OCI-M1 (cell line): Measurements from ENCODE around the gene PAK5.

Source experiments
- DNase-seq: peaks from one replicate; lab custom pipeline; 2025; lab: John Stamatoyannopoulos, UW

PAK5 gene

GRCh38 chr20:9789131-9789530 is 49.7 kb downstream of the PAK5 start:
- DNase-seq, result no peak

GRCh38 chr20:9775176-9775575 is 63.7 kb downstream of the PAK5 start:
- no peak for DNase-seq

DNA sequence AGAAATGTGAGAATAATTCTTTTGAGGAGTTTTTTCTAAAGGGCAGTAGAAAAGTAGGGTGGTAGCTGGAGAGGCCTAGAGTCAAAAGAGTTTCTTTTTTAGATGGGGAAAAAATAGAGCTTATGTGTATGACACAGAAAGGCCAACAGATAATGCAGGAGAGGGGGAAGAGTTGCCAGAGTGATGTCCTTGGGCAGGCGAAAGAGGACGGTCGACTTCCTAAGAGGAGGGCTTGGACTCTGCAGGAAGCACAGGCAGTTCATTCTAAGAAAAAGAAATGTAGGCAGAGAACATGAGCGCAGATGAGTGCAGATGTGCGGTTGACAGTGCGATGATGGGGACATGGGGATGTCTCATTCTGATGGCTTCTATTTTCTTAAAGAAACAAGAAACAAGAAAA is 68.9 kb downstream of the PAK5 start:
- DNase-seq, result no peak

DNA sequence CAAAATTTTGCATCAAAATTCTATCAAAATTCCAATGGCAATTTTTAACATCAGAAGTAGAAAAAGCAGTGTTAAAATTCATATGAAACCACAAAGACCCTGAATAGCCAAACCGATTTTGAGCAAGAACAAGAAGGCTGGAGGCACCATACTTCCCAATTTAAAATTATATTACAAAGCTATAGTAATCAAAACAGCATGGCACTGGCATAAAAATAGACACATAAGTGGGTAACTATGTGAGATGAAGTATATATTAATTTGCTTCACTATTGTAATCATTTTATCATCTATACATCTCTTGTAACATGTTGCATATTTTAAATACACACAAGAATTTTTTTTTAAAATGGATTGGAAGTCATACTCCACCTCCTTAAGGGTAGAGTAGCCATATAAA is 77.4 kb downstream of the PAK5 start:
- no peak for DNase-seq

DNA sequence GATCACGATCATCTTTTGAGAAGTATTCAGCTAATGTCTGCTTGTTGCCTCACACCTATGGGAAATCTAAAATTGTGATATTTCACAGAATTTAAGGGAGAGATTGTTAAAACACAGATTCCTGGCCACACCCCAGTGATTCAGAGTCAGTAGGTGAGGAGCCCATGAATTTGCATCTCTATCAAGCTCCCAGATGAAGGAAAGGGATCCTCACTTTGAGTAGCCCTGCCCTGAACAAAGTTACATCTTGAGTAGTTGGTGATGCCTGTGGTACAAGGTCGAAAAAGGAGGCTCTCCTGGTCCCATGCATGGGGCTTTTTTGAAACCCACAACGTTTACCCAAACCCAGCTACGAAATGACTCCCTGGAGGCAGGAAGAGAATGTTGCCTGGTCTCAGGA is 79.5 kb downstream of the PAK5 start:
- no peak for DNase-seq

DNA sequence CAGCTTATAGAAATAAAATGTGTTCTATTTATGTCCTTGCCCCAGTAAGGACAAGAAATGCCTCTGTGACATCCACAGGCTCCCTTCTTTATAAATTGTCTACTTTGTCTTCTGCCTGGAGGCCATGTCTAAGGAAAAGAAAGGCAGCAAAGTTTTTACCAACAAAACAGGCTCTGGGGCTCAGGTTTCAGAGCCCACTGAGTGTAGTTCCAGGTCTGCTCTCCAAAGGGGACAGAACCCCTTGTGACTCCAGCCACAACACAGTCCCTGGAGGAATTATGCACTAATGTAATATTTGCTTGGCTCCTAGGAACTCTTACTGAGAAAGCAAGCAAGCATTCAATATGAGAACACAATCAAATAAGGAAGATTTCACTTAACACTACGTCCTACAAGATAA is 80.1 kb downstream of the PAK5 start:
- no peak for DNase-seq

DNA sequence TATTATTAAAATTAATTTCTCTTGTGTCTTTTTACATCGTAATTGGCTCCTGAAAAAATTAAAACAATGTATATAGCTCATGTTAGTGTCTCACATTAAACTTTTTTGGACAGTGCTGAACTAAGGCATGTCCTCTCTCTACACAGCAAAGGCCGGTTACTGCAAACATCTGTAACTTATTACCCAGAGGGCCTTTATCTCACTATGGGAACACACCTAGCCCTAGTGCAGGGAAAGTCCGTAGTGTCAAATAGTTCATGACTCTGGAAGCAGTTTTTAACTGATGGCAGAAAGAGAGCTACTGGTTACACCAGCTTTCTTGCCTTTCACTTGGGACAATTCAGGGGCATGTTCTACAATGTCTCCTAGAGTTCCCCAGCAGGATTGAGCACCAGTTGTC is 82.2 kb downstream of the PAK5 start:
- DNase-seq, result no peak

- no peak for DNase-seq
Measured at GRCh38 chr20:9755301-9755700, 83.6 kb downstream of the PAK5 start.

GRCh38 chr20:9744551-9744950 is 94.3 kb downstream of the PAK5 start:
- DNase-seq, result no peak

DNA sequence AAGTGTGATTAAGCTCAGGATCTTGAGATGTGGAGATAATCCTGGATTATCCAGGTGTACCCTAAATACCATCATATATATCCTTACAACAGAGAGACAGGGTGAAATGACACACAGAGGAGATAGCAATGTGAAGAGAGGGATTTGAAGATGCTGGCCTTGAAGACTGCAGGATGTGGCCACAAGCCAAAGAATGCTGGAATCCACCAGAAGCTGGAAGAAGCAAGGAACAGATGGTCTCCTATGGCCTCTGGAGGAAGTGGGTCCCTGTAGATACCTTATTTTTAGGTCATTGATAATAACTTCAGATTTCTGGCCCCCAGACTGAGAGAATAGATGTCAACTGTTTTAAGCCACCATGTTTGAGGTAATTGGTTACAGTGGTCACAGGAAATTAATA is 95.0 kb downstream of the PAK5 start:
- no peak for DNase-seq

GRCh38 chr20:9742821-9743220 is 96.1 kb downstream of the PAK5 start:
- no peak for DNase-seq

DNA sequence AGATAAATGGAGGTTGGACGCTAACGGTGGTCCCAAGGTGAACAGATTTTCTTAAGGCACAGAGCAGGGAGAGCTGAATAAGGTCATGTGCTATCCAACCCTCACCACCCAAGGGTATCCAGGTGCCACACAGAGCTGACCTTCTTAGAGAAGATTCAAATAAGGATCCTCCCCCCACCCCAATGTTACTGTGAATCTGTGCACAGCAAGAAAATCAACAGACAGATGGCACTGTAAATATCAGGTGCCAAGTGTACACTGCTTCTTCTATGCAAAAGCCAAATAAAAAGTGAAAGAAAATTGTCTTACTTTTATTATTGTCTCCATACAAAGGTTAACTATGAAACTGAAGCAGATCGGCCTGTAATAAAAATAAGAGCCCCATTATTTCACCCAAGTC is 96.9 kb downstream of the PAK5 start:
- no peak for DNase-seq

GRCh38 chr20:9740486-9740885 is 98.4 kb downstream of the PAK5 start:
- DNase-seq, result no peak

DNA sequence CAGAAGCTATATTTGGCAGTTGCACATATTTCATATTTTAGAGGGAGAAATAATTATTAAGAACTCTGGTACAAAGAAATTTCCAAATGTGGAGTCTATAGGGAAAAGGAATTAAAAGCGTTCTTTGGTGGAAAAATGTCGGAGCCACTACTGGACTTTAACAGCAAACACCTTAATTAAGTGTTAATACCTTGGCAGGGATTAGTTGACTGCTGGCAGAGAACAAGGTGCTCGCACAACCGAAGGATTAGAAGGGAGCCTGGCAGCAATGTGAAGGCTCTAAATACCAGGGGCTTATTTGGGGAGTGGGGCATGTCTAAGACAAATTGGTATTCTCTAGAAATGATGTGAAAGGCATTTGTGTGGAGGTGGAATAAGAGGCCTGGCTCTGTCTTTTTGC is 98.9 kb downstream of the PAK5 start:
- DNase-seq, result no peak

DNA sequence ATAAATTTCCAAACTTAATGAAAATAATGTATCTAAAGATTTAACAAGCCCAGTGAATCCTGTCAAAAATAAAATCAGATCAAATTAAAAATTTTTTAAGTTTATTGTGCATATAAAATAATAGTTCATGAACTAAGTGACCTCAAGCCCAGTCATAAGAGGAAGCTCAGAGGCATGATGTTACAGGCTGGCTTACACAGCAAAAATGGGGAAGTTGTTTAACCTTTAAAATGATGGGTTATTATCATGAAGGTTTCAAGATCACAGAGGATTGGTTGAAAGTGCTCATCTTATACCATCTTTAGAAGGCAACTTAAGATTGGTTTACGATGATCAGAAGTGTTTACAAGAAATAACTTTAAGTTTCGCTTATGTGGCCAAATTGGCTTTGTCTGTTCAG is 102.5 kb downstream of the PAK5 start:
- peak; percentile 11 for DNase-seq

GRCh38 chr20:9723501-9724202 is 115.2 kb downstream of the PAK5 start:
- no peak for DNase-seq

DNA sequence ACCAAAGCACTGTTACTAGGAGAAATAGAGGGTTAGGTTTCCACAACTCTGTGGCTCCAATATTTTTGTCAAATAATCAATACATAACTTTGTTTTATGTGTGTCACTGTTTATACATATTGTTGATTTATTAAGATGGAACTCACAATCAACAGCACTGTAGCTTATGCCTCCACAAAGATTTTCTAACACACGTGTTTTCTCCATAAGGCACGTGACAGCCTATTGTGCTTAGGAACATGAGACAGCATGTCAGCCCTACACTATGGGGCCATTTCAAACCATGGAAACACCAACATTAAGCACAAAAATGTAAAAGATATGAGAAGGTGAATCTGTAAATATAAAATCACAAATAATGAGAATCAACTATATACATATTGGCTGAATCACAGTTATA is 127.0 kb downstream of the PAK5 start:
- DNase-seq, result no peak

DNA sequence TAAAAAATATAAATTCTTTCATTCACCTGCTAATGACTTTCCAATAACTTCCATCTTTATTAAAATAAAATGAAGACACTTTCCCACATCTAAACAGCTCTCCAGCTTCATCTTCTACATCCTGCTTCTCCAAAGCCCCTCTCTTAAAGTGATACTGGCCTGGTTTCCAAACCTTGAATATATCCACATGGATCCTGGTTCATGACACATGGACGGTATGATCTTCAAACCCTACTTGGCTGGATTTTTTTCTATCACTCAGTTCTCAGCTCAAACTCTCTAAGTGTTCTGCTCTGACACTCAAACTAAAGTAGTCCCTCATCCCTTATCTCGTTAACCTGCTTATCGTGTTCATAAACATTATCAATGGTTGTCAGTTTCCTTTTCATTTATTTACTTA is 128.2 kb downstream of the PAK5 start:
- no peak for DNase-seq

DNA sequence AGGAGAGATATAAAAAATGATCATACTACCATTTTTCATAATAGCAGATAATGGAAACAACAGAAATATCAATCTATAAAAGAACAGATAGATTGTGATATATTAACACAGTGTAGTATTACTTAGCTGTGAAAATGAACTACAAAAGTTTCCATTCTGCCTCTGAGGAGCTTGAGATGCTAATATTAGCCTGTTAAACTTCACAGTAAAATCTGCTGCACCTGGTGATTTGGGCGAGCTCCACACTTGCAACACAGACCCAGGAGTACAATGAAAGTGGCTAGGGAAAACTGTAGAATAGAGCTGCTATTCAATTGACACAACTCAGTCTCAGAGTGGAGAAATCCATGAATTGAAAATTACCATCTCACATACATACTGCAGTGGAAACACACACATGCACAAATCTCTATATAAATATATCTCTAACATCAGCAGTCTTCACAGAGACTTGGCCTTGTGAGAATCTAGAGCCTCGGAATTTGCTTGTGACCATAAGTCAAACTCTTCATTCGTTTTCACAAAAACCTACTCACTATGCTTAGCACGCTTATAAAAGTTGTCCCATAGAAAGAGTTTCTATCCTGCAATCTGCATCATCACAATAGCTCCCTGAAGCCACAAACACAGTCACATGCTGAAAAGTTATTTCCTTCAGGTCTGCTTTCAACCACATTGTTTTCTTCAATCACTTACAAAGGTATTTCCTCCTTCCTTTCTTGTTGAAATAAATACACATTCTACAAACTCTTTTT is 133.0 kb downstream of the PAK5 start:
- no peak for DNase-seq

DNA sequence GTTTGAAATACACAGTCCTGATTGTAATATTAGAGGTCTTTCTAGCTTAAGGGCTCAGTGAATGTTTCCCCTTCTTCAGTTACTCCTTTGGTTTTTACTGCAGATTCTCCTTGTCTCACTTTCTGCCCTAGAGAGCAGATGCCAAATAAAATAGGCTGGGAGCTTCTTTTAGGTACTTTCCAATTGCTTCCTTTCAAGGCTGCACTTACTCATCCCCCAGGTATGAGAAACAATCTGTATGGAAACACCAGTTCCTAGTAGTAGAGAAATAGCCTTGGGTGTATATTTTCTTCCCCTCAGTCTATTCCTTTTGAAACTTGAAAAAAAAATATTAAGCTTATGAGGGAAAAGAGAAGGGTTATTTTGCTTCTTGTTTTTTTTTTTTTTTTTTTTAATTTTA is 139.7 kb downstream of the PAK5 start:
- DNase-seq, result no peak

DNA sequence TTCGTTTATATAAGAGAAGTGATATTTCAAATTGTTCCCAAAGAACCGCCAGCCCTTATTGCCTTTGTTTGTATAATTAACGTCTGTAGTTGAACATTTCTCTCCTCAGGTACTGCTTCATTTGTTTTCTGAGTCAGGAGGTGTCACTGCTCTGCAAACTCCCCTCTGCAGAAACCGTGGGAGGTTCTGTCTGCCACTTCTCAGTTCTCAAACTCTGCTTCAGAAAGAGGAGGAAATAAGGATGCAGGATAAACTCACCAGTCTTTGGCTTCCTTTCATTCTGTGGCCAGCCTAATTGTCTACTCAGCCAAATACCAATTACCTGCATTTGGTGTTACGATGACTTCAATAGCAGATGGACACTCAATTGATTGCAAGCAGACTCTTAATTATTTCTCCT is 149.8 kb downstream of the PAK5 start:
- no peak for DNase-seq

GRCh38 chr20:9686866-9687265 is 152.0 kb downstream of the PAK5 start:
- no peak for DNase-seq

DNA sequence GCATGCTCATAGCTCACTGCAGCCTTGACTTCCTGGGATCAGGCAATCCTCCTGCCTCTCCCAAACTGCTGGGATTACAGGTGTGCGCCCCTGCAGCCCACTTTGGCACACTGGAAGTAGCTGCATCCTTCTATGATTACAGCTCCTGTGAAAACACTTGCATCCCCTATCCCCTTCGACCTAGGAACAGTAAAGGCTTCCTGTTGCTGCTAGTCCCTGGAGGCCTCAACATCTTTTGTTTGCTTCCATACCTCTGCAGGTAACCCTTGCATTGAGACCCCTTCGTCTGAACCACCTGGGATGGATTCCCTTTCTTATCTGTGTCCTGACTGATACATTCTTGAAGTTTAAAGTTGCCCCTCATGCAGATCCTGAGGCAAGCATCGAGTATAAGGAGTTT is 152.4 kb downstream of the PAK5 start:
- no peak for DNase-seq

GRCh38 chr20:9686001-9686400 is 152.9 kb downstream of the PAK5 start:
- DNase-seq, result no peak
